GM12878 (cell line): Measurements from ENCODE around the gene CYSRT1. TPM values are rescaled to one million over a fixed set of nuclear protein-coding genes. Genes with fewer than 3 reads are reported as not detected.

Experiments used
- BACH1 ChIP-seq: fragments of 450-650 bp; IDR thresholded peaks from 2 replicates; pipeline ENCODE4 v1.6.1; 2017; ENCODE audit warnings: mild to moderate bottlenecking, borderline replicate concordance
- BCLAF1 ChIP-seq: fragments of 450-650 bp; IDR thresholded peaks from 2 replicates; pipeline ENCODE4 v1.6.1; 2017; ENCODE audit warnings: antibody characterized with exemption, mild to moderate bottlenecking, moderate library complexity
- CBX3 ChIP-seq: fragments of 200-600 bp; sonication (generic); IDR thresholded peaks from 2 replicates; pipeline ENCODE4 v1.6.1; 2016; ENCODE audit warnings: low read depth, borderline replicate concordance
- CBX5 ChIP-seq: sonication (generic); IDR thresholded peaks from 2 replicates; pipeline ENCODE4 v1.6.1; 2016; ENCODE audit warnings: low read depth, moderate library complexity, mild to moderate bottlenecking, inconsistent platforms
- CHD1 ChIP-seq: IDR thresholded peaks from 2 replicates; pipeline ENCODE4 v1.6.1; 2012; ENCODE audit warnings: low read depth, low read length, improper control_type of control experiment
- CTCF ChIP-seq, 3 experiments: IDR thresholded peaks in 2 of 3; conservative IDR thresholded peaks in 1 of 3; 2 replicates each; pipeline ENCODE4 v1.5.1; 2011; ENCODE audit warnings: low read depth in 3 of 3, low read length in 3 of 3, mild to moderate bottlenecking in 3 of 3, control low read depth in 2 of 3, moderate library complexity in 2 of 3, inconsistent platforms in 1 of 3, mixed read lengths in 1 of 3; ENCODE audit not compliant: control insufficient read depth in 2 of 3, insufficient read depth in 1 of 3; ENCODE audit errors: extremely low read depth in 1 of 3
- GATAD2B ChIP-seq: fragments of 450-650 bp; conservative IDR thresholded peaks from 2 replicates; pipeline ENCODE4 v1.6.1; 2017; ENCODE audit warnings: low read depth, mild to moderate bottlenecking, moderate library complexity
- HDGF ChIP-seq: fragments of 450-650 bp; IDR thresholded peaks from 2 replicates; pipeline ENCODE4 v1.6.1; 2016; ENCODE audit warnings: antibody characterized with exemption
- HSF1 ChIP-seq: fragments of 150-350 bp; IDR thresholded peaks from 2 replicates; pipeline ENCODE4 v1.6.1; 2014; ENCODE audit warnings: mild to moderate bottlenecking, low read depth, low read length
- IKZF2 ChIP-seq, 2 experiments: fragments of 450-650 bp; IDR thresholded peaks; 2 replicates each; pipeline ENCODE4 v1.6.1; 2017; ENCODE audit warnings: mild to moderate bottlenecking in 2 of 2, moderate library complexity in 2 of 2
- JUNB ChIP-seq: IDR thresholded peaks from 2 replicates; pipeline ENCODE4 v1.6.1; 2016; ENCODE audit warnings: antibody characterized with exemption, mild to moderate bottlenecking
- KLF5 ChIP-seq: fragments of 450-650 bp; IDR thresholded peaks from 2 replicates; pipeline ENCODE4 v1.6.1; 2014; ENCODE audit warnings: mild to moderate bottlenecking; ENCODE audit not compliant: partially characterized antibody
- MTA2 ChIP-seq: fragments of 450-650 bp; IDR thresholded peaks from 2 replicates; pipeline ENCODE4 v1.6.1; 2016; ENCODE audit warnings: low read depth, mild to moderate bottlenecking, moderate library complexity
- NFYA ChIP-seq: IDR thresholded peaks from 2 replicates; pipeline ENCODE4 v1.6.1; 2011; ENCODE audit warnings: low read depth, mild to moderate bottlenecking, low read length, improper control_type of control experiment, borderline replicate concordance
- PAX5 ChIP-seq: IDR thresholded peaks from 2 replicates; pipeline ENCODE4 v1.6.1; 2011; ENCODE audit warnings: low read depth, low read length, borderline replicate concordance
- POLR2A ChIP-seq: IDR thresholded peaks from 2 replicates; pipeline ENCODE4 v1.6.1; 2011; ENCODE audit warnings: low read depth, mild to moderate bottlenecking, low read length
- POLR2AphosphoS2 ChIP-seq: IDR thresholded peaks from 2 replicates; pipeline ENCODE4 v1.6.1; 2011; ENCODE audit warnings: low read depth, mild to moderate bottlenecking, low read length, improper control_type of control experiment, moderate library complexity
- RB1 ChIP-seq: fragments of 450-650 bp; formaldehyde crosslinking; IDR thresholded peaks from 2 replicates; pipeline ENCODE4 v1.6.1; 2017; ENCODE audit warnings: mild to moderate bottlenecking, borderline replicate concordance
- SIN3A ChIP-seq: IDR thresholded peaks from 2 replicates; pipeline ENCODE4 v1.6.1; 2012; ENCODE audit warnings: low read depth, low read length, improper control_type of control experiment
- SPI1 ChIP-seq: IDR thresholded peaks from 2 replicates; pipeline ENCODE4 v1.6.1; 2011; ENCODE audit warnings: low read depth, mild to moderate bottlenecking, low read length, moderate library complexity, borderline replicate concordance; ENCODE audit not compliant: insufficient read depth
- SREBF2 ChIP-seq: IDR thresholded peaks from 2 replicates; pipeline ENCODE4 v1.6.1; 2012; ENCODE audit warnings: mild to moderate bottlenecking, low read length
- STAT3 ChIP-seq: IDR thresholded peaks from 2 replicates; pipeline ENCODE4 v1.6.1; 2011; ENCODE audit warnings: low read depth, low read length, improper control_type of control experiment
- TAF1 ChIP-seq: IDR thresholded peaks from 2 replicates; pipeline ENCODE4 v1.6.1; 2011; ENCODE audit warnings: mild to moderate bottlenecking, low read depth, low read length, borderline replicate concordance
- USF2 ChIP-seq: IDR thresholded peaks from 2 replicates; pipeline ENCODE4 v1.6.1; 2011; ENCODE audit warnings: low read depth, low read length, improper control_type of control experiment, borderline replicate concordance
- ZNF274 ChIP-seq: IDR thresholded peaks from one replicate; pipeline ENCODE4 v1.8.0; 2011; ENCODE audit not compliant: insufficient read length, insufficient read depth
- polyA plus RNA-seq, 11 experiments: library from polyadenylated mRNA; depleted of rRNA in 4 of 11; unstranded in 6 of 11; stranded (reverse) in 5 of 11; fragments of >200 nt; fragmentation: Nextera tagmentation in 4 of 11; fragmentation: Illumina TruSeq in 1 of 11; extraction: Ambion mirVana in 4 of 11; extraction: Trizol in 1 of 11; gene quantifications; 1 replicate in 1 of 11; 2 replicates in 10 of 11; pipeline versions ENCODE4 v1.2.1 to v1.2.3, GENCODE V29; 2011 to 2016; ENCODE audit warnings: inconsistent platforms in 2 of 11, missing spikeins in 2 of 11, low read depth in 1 of 11
- total RNA-seq, 4 experiments: library from RNA; depleted of rRNA in 3 of 4; stranded (reverse); fragments of >200 nt in 3 of 4; fragmentation: Illumina TruSeq in 1 of 4; extraction: Trizol in 1 of 4; gene quantifications; 2 replicates each; pipeline versions ENCODE4 v1.2.1 to v1.2.3, GENCODE V29; 2013 to 2021

The CYSRT1 gene
- total and polyA plus RNA-seq, 10 of the 15 experiments (the other 5 are each of a cell fraction or from before 2014, with no cell fraction given) = 0.24 to 3.6 (median 0.97) TPM; not detected in 1

- TF ChIP-seq PAX5 = peak; percentile 26; the same call in 1 of the 2 replicates
- TF ChIP-seq HSF1 = no peak
- no peak for TF ChIP-seq KLF5
- TF ChIP-seq SREBF2 = no peak
- TF ChIP-seq USF2 = no peak
- TF ChIP-seq CBX5 = no peak
- no peak for TF ChIP-seq HDGF
- no peak for TF ChIP-seq NFYA
- peak; percentile 70 for TF ChIP-seq POLR2AphosphoS2
- no peak for TF ChIP-seq ZNF274
- TF ChIP-seq STAT3 = no peak
- peak; percentile 83 for TF ChIP-seq SIN3A
- TF ChIP-seq RB1 = peak; percentile 90; the same call in 1 of the 2 replicates
- peak; percentile 88 for TF ChIP-seq BACH1
- no peak for TF ChIP-seq MTA2
- TF ChIP-seq IKZF2 (IDR thresholded peaks at IDR 0.05) = no peak
- no peak for TF ChIP-seq SPI1
- peak; percentile 78 for TF ChIP-seq POLR2A
- TF ChIP-seq BCLAF1 = peak; percentile 53; the same call in 1 of the 2 replicates
- peak; percentile 81; the same call in 1 of the 2 replicates for TF ChIP-seq TAF1
- TF ChIP-seq CBX3 = no peak
- no peak for TF ChIP-seq JUNB
- TF ChIP-seq GATAD2B = peak; percentile 93
- TF ChIP-seq CHD1 = 0 out of 2 replicates have a peak, but pooled peaks have one; percentile 23
- no peak; a peak in 1 of 6 replicates for TF ChIP-seq CTCF (IDR thresholded peaks at IDR 0.05 in 2 of 3, conservative IDR thresholded peaks at IDR 0.05 in 1 of 3; ENCODE audit: control insufficient read depth in 2 of 3, extremely low read depth in 1 of 3, insufficient read depth in 1 of 3, low read depth in 3 of 3, low read length in 3 of 3)
Observed at GRCh38 chr9:137254624-137255447, 29.9 kb downstream of the CYSRT1 start, which contains the start of gene NELFB (continued).
